PFSK-1 (cell line): Measurements from ENCODE around the gene OR7D4.

ENCODE experiments used
- FOXP2 ChIP-seq: optimal IDR thresholded peaks from 2 replicates; pipeline ENCODE3; 2011; ENCODE audit warnings: borderline replicate concordance, control low read depth, inconsistent platforms; ENCODE audit not compliant: insufficient read depth; ENCODE audit errors: extremely low read length, extremely low read depth
- POLR2AphosphoS5 ChIP-seq: IDR thresholded peaks from 2 replicates; pipeline ENCODE4 v1.6.1; 2012; ENCODE audit warnings: low read depth, mild to moderate bottlenecking, control low read depth, low read length, moderate library complexity
- SIN3A ChIP-seq: IDR thresholded peaks from 2 replicates; pipeline ENCODE4 v1.6.1; 2012; ENCODE audit warnings: mild to moderate bottlenecking, low read length, moderate library complexity, borderline replicate concordance; ENCODE audit not compliant: insufficient read depth
- TAF1 ChIP-seq: IDR thresholded peaks from 2 replicates; pipeline ENCODE4 v1.6.1; 2012; ENCODE audit warnings: low read length, control low read depth, borderline replicate concordance; ENCODE audit not compliant: insufficient read depth
- TF ChIP-seq, protein P1 (sequence below), 2 experiments: IDR thresholded peaks; 2 replicates each; pipeline versions ENCODE4 v1.6.1 to v1.8.0; 2011 to 2012; ENCODE audit warnings: low read depth in 2 of 2, low read length in 2 of 2, control low read depth in 1 of 2, inconsistent platforms in 1 of 2, mild to moderate bottlenecking in 1 of 2, moderate library complexity in 1 of 2; ENCODE audit not compliant: insufficient read depth in 1 of 2

OR7D4 gene

GRCh38 chr19:9187191-9187590 lies 32.2 kb downstream of the OR7D4 start:
- TF ChIP-seq SIN3A (no peak), TAF1 (no peak), FOXP2 (no peak), POLR2AphosphoS5 (no peak)
- TF ChIP-seq, protein P1, sequence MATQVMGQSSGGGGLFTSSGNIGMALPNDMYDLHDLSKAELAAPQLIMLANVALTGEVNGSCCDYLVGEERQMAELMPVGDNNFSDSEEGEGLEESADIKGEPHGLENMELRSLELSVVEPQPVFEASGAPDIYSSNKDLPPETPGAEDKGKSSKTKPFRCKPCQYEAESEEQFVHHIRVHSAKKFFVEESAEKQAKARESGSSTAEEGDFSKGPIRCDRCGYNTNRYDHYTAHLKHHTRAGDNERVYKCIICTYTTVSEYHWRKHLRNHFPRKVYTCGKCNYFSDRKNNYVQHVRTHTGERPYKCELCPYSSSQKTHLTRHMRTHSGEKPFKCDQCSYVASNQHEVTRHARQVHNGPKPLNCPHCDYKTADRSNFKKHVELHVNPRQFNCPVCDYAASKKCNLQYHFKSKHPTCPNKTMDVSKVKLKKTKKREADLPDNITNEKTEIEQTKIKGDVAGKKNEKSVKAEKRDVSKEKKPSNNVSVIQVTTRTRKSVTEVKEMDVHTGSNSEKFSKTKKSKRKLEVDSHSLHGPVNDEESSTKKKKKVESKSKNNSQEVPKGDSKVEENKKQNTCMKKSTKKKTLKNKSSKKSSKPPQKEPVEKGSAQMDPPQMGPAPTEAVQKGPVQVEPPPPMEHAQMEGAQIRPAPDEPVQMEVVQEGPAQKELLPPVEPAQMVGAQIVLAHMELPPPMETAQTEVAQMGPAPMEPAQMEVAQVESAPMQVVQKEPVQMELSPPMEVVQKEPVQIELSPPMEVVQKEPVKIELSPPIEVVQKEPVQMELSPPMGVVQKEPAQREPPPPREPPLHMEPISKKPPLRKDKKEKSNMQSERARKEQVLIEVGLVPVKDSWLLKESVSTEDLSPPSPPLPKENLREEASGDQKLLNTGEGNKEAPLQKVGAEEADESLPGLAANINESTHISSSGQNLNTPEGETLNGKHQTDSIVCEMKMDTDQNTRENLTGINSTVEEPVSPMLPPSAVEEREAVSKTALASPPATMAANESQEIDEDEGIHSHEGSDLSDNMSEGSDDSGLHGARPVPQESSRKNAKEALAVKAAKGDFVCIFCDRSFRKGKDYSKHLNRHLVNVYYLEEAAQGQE (IDR thresholded peaks at IDR 0.05; ENCODE audit: insufficient read depth in 1 of 2, low read depth in 2 of 2, low read length in 2 of 2): no peak

- TF ChIP-seq TAF1 (no peak), POLR2AphosphoS5 (no peak), SIN3A (no peak), FOXP2 (no peak)
- TF ChIP-seq, protein P1 (IDR thresholded peaks at IDR 0.05; ENCODE audit: insufficient read depth in 1 of 2, low read depth in 2 of 2, low read length in 2 of 2): no peak
These were observed 36.4 kb downstream of the OR7D4 start for GRCh38 chr19:9183000-9183399.

- TF ChIP-seq SIN3A (no peak), FOXP2 (no peak), POLR2AphosphoS5 (no peak), TAF1 (no peak)
- TF ChIP-seq, protein P1 (IDR thresholded peaks at IDR 0.05; ENCODE audit: insufficient read depth in 1 of 2, low read depth in 2 of 2, low read length in 2 of 2): no peak
These were observed 40.5 kb downstream of the OR7D4 start, which contains the start of gene OR7D2 for GRCh38 chr19:9178901-9179300. Gene OR7D2, plus strand, starts transcription at chr19:9178979. Its CDS starts 6,803 bp downstream, at chr19:9185782.

GRCh38 chr19:9175326-9175725 lies 44.1 kb downstream of the OR7D4 start:
- TF ChIP-seq SIN3A (no peak), POLR2AphosphoS5 (no peak), TAF1 (no peak), FOXP2 (no peak)
- TF ChIP-seq, protein P1 (IDR thresholded peaks at IDR 0.05; ENCODE audit: insufficient read depth in 1 of 2, low read depth in 2 of 2, low read length in 2 of 2): no peak

- TF ChIP-seq, protein P1 (IDR thresholded peaks at IDR 0.05; ENCODE audit: insufficient read depth in 1 of 2, low read depth in 2 of 2, low read length in 2 of 2): no peak
- TF ChIP-seq FOXP2: no peak
- no peak for TF ChIP-seq TAF1
- TF ChIP-seq SIN3A: no peak
- no peak for TF ChIP-seq POLR2AphosphoS5
These were observed 47.9 kb downstream of the OR7D4 start for GRCh38 chr19:9171393-9171991.
